Activated CD8-positive, alpha-beta memory T cell treated with anti-CD3 and anti-CD28 coated beads for 1 hour (primary cell): Measurements from ENCODE around the gene CCR7.
A peak's percentile ranks its signal among the peaks of the same experiment; 100 is the strongest.

ENCODE experiments used
- DNase-seq, 2 donors: peaks; one replicate each; pipeline ENCODE4 v3.0.0-alpha.2; 2020; ENCODE audit warnings: low read depth in 1 of 2; ENCODE audit errors: extremely low read depth in 1 of 2

CCR7 gene

DNA sequence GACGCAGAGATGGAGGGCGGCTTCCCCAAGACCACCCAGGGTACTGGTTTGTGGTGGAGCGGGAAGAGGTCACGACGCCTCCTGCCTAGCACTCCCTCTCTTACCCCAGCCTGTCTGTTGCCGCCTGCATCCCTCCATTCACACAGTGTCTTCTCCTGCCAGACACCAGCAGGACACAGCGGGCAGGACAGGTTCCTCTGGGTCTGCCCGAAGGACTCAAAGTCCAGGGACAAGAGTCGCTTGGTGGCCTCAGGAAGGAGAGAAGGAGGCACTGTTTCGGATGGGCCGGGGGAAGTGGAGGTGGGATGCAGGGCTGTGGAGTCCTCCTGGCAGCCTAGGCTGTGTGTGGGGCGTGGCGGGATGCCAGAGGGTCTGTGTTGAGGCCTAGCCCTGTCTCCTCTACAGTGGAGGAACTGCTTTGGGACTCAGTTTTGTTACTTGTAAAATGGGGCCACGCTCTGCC lies 44.2 kb downstream of the CCR7 start:
- DNase-seq, result no peak

DNA sequence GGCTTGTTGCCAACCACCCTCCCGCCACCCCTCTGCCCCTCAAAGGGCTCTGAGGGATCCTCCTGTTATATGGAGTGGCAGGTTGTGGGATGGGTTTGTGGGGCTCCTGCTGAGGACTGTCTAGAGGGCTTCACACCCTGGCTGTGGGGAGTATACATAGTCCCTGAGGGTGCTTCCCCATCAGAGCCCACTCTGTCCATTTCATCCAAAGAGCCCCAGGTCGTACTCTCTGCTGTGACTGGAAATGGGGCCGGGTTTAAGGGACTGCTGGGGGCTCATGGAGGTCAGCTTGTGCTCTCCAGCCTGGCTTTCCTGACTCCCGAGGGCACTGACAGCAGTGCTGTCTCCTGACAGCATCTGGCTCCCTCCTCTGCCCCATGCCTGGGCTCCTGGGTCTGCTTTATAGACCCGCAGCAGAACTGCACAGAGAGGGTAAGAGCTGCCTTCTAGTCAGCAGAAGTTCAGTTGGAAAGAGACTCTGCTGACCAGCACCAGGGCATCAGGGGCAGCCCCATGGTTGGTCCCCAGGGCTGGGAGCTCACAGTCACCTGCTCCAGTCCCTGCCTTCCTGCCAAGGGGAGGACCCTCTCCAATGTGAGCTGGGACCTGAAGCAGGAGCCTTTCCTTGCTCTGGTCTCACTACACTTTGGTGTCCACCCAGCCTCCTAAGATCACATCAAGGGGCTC lies 46.0 kb downstream of the CCR7 start:
- DNase-seq, result no peak

- no peak for DNase-seq
These were observed 46.7 kb downstream of the CCR7 start for GRCh38 chr17:40518401-40519088.

DNA sequence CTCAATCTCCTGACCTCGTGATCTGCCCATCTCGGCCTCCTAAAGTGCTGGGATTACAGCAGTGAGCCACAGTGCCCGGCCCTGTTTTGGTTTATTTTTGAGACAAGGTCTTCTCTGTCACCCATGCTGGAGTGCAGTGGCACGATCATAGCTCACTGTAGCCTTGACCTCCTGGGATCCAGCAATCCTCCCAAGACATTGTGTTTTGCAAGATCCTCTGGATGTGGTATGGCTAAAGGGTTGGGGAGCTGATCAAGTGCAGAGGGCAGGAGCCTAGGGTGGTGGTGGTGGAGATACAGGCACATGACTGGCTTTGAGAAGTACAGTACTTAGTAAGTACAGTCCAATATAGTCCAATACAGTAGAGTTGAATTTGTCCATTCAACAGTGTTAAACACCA lies 47.3 kb downstream of the CCR7 start:
- DNase-seq, result no peak

GRCh38 chr17:40517286-40517662 lies 48.0 kb downstream of the CCR7 start:
- DNase-seq, result no peak

DNA sequence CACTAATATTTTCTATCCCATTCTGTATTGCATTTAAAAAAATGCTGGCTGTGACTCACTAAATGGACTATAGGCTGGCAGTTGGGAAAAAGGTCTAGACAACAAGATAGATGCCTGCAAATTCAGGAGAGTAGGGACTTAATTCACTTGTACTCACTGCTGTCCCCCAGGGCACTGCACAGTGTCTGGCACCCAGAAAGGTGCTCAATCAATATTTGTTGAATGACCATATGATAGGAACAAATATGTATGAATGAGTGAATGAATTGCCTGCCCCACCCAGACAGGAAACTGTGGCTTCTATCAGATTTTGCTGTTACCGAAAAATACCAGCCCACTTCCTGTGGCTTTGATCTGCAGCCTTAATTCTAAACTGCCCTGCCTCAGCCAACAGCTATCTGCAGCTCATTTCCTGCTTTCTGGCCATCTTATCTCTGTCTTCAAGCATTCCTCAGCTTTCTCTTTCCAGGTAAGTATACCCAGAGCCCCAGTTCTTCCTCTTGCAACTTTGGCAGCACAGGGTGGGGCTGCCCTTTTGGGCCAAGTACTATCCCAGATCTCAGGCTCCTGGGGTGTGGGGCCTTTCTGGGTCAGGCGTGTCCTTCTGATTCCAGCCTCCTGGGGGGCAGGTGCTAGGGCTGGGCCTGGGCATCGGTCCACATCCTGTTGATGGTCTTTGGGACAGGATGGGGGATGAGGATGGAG lies 48.5 kb downstream of the CCR7 start:
- DNase-seq, result peak in 1 of 2 donors; percentile 18

DNA sequence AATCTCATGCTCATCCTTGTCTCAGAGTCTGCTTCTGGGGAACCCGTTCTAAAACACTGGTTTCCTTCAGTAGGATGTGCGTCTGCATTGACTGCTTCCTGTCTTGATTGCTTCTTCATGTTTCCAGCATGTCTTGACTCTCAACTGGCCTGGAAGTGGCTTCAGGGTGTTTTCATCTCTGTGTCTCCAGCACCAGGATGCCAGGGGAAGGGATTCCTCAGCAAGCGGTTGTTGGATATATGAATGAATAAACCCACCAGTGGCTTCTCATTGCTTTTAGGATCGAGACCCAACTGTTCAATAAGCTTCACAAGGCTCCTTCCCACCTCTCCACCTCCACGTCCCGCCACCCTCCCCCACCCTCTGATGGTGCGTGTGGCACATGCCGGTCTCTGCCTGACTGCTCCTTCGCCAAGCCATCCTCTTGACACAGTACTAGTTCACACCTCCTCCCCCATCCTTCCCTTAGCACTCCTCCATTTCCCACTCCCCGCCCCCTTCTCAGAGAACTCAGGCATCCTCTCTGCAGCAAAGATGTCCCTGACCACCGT lies 49.7 kb downstream of the CCR7 start:
- DNase-seq, result no peak

DNA sequence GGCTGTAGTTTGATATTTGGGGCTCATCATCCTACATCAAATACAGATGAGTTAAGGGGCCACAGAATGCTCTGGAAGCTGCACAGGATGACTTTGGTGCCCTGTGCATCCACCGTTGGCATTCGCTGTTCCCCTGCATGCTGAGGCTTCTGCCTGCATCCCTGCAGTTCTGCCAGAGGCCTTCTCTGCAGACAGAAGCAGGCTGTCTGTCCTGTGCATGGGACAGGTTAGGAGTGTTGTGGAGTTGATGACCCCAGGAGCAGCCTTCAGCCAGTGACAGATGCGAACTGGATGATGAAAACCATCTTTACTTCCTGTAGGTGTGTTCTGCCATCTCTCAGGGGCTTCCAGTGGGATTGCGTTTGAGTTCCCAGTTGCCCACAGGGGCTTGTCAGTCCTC lies 50.3 kb downstream of the CCR7 start:
- no peak for DNase-seq

GRCh38 chr17:40514013-40514875 lies 51.0 kb downstream of the CCR7 start:
- no peak for DNase-seq

GRCh38 chr17:40511667-40512220 lies 53.5 kb downstream of the CCR7 start:
- DNase-seq, result no peak

- DNase-seq, result no peak
These were observed 54.1 kb downstream of the CCR7 start for GRCh38 chr17:40511136-40511535.

DNA sequence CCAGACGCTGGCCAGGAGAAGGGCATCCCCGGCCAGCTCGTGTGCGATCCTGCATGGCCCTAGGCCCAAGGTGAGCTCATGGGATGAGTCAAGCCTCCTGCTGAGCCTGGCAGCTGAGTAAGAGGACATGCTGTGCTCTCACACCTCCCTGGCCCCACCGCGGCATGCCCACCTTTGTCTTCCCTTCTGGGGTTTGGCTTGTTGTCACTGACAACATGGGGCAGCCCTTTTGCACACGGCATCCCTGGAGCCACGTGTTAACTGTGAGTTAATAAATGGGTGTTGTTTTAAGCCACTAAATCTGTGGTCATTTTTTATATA lies 55.0 kb downstream of the CCR7 start:
- no peak for DNase-seq

DNA sequence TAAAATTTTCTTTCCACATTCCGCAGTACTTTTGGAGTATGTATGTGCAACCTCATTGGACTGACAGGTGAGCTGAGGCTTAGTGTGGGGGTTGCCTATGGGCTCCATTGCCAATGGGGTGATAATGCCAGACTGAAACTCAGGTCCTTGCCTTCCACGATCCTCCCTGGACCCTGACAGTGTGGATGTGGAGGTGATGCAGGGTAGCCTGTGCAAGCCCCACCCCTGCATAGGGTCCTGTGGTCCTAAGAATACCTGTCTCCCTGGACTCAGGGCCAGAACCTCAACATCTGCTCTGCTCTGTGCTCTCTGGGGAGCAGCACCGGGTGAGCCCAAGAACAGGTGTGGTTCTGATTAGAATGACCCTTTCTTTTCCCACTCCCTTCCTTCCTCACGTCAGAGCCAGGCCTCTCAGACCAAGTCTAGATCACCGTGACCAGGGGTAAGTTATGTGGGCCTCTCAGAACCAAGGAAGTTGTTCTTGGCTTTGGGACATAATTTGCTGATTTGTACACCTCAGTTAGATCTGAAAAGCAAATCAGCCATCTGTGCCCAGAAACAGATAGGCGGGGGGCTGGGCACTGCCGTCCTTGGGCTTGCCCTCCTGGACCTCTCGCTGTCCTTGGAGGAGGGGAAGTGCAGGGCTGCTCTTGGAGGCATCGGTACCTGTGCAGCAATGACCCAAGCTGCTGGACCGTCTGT lies 55.5 kb downstream of the CCR7 start:
- DNase-seq, result no peak

GRCh38 chr17:40506786-40507185 lies 58.5 kb downstream of the CCR7 start:
- no peak for DNase-seq
